Cardiac muscle cell (in vitro differentiated cells and primary cell): ENCODE results near the gene UBR1. TPM values are rescaled to one million over a fixed set of nuclear protein-coding genes. Genes with fewer than 3 reads are reported as not detected.

Experiments
- DNase-seq, 2 donors: peaks; one replicate each; pipeline versions ENCODE4 v3.0.0 to v3.0.0-alpha.2; 2010 to 2017; ENCODE audit warnings: low read depth in 1 of 2, low spot score in 1 of 2
- H3K27ac ChIP-seq: fragments of 200-600 bp; sonication (generic); 2 replicates; pipeline ENCODE4 v1.5.1; 2016
- H3K27me3 ChIP-seq: fragments of 200-600 bp; sonication (generic); 2 replicates; pipeline ENCODE4 v1.6.0; 2016; ENCODE audit warnings: control low read depth
- H3K36me3 ChIP-seq: fragments of 200-600 bp; sonication (generic); 2 replicates; pipeline ENCODE4 v1.5.1; 2016; ENCODE audit warnings: control low read depth
- H3K4me1 ChIP-seq: fragments of 200-600 bp; sonication (generic); 2 replicates; pipeline ENCODE4 v1.8.1; 2017; ENCODE audit warnings: low read depth, mild to moderate bottlenecking, mixed run types
- H3K4me3 ChIP-seq: fragments of 200-600 bp; sonication (generic); 2 replicates; pipeline ENCODE4 v1.5.1; 2016; ENCODE audit warnings: mild to moderate bottlenecking
- H3K9me3 ChIP-seq: fragments of 200-600 bp; sonication (generic); 2 replicates; pipeline ENCODE4 v1.5.1; 2017; ENCODE audit warnings: low read depth, mild to moderate bottlenecking, control low read depth
- CTCF ChIP-seq: IDR thresholded peaks from 2 replicates; pipeline ENCODE4 v1.5.1; 2012; ENCODE audit warnings: low read depth, mild to moderate bottlenecking, low read length
- polyA plus RNA-seq: library from polyadenylated mRNA; unstranded; fragments of >200 nt; fragmentation: Nextera tagmentation; extraction: Ambion mirVana; gene quantifications from 2 replicates; pipeline ENCODE4 v1.2.1, GENCODE V29; 2016
- total RNA-seq: library from RNA; depleted of rRNA; stranded (reverse); fragments of >200 nt; gene quantifications from 2 replicates; pipeline ENCODE4 v1.2.3, GENCODE V29; 2016

UBR1 gene
- total and polyA plus RNA-seq, 2 experiments from 2014 or later: 15.1 to 20.6 TPM

- DNase-seq: peak in 1 of 2 donors; percentile 77
- Histone ChIP-seq H3K4me1 (peaks cover 12% of the 10 kb centered on the region), H3K4me3 (no peak overlapping the region), H3K27ac (no peak overlapping the region), H3K36me3 (peaks cover 8% of the 10 kb centered on the region), H3K9me3 (no peaks in the 10 kb centered on the region), H3K27me3 (no peaks in the 10 kb centered on the region)
- TF ChIP-seq CTCF: no peak
These were observed 12.8 kb downstream of the UBR1 start for GRCh38 chr15:43093026-43093425.

DNA sequence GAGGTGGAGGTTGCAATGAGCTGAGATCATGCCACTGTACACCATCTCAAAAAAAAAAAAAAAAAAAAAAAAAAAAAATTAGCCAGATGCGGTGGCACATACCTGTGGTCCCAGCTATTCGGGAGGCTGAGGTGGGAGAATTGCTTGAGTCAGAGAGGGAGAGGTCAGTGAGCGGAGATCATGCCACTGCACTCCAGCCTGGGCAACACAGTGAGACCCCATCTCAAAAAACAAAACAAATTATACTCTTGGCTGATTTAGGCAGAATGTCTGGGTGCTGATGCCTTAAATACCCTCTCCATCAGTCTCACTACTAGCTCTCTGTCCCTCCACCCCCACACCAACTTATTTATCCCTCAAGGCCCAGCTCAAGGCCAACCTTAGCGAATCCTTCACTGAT, 14.0 kb downstream of the UBR1 start:
- no peak for DNase-seq

DNA sequence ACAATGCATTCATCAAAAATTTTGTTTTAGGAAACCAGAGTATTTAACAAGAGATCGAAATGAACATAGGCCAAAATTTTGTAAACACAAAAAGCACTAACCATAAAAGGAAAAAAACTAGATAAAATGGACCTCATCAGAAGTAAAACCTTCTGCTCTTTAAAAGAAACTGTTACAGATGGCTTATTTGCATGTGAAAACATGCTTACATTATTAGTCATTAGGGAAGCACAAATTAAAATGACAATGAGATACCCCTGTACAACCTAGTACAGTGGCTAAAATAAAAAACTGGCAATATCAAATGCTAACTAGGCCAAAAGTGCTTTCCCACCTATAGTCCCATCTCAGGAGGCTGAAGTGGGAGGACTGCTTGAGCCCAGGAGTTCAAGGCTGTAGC, 19.3 kb downstream of the UBR1 start:
- Histone ChIP-seq H3K9me3 (no peaks in the 10 kb centered on the region), H3K27ac (no peak overlapping the region), H3K4me1 (no peaks in the 10 kb centered on the region), H3K4me3 (no peak overlapping the region), H3K36me3 (peaks cover 29% of the 10 kb centered on the region), H3K27me3 (no peaks in the 10 kb centered on the region)
- DNase-seq: no peak
- no peak for TF ChIP-seq CTCF

More for the DNA sequence above, 14.0 kb downstream of the UBR1 start:
- no peaks in the 10 kb centered on the region for H3K27me3 ChIP-seq
- H3K9me3 ChIP-seq: no peaks in the 10 kb centered on the region
- peaks cover 12% of the 10 kb centered on the region for H3K4me1 ChIP-seq
- no peak for TF ChIP-seq CTCF
- H3K27ac ChIP-seq: no peak overlapping the region
- H3K4me3 ChIP-seq: no peak overlapping the region
- peaks cover 5% of the 10 kb centered on the region for H3K36me3 ChIP-seq

- Histone ChIP-seq H3K4me3 (no peak overlapping the region), H3K27me3 (no peaks in the 10 kb centered on the region), H3K9me3 (no peaks in the 10 kb centered on the region), H3K36me3 (peaks cover 28% of the 10 kb centered on the region), H3K27ac (no peak overlapping the region), H3K4me1 (no peaks in the 10 kb centered on the region)
- DNase-seq: peak in 1 of 2 donors; percentile 51
- TF ChIP-seq CTCF: no peak
These were observed 19.9 kb downstream of the UBR1 start for GRCh38 chr15:43085921-43086320.

DNA sequence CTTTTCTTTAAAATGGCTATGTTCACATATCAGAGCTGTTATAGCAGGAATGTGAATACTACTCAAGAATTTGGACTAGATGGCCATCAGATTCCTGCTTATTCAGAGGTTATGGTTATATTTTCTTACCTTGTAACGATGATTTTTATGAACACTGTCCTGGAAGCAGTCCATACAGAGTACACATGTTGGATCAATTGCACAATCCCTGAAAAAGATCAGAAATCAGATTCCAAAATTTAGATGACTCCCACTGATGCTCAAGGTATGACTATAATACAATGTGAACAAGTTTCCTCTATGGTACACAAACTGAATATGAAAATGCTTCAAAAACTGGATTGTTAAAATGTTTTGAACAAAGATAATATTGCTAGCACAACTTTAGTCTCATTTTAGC, 23.3 kb downstream of the UBR1 start:
- peaks cover 39% of the 10 kb centered on the region for H3K36me3 ChIP-seq
- no peak overlapping the region for H3K4me3 ChIP-seq
- no peak for DNase-seq
- no peaks in the 10 kb centered on the region for H3K27me3 ChIP-seq
- H3K9me3 ChIP-seq: no peaks in the 10 kb centered on the region
- no peak overlapping the region for H3K27ac ChIP-seq
- no peaks in the 10 kb centered on the region for H3K4me1 ChIP-seq
- TF ChIP-seq CTCF: no peak

DNA sequence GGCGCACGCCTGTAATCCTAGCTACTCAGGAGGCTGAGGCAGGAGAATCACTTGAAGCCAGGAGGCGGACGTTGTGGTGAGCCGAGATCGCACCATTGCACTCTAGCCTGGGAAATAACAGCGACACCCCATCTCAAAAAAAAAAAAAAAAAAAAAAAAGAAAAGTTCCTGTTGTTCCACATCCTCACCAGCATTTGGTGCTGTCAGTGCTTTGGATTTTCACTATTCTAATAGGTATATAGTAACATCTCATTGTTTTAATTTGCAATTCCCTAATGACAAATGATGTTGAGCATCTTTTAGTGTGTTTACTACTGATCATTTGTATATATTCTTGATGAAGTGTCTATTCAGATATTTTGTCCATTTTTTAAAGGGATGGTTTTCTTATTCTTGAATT, 24.6 kb downstream of the UBR1 start:
- peaks cover 39% of the 10 kb centered on the region for H3K36me3 ChIP-seq
- TF ChIP-seq CTCF: no peak
- DNase-seq: no peak

More for the DNA sequence above, 24.6 kb downstream of the UBR1 start:
- Histone ChIP-seq H3K9me3 (no peaks in the 10 kb centered on the region), H3K4me1 (no peaks in the 10 kb centered on the region), H3K27me3 (no peaks in the 10 kb centered on the region), H3K27ac (no peak overlapping the region), H3K4me3 (no peak overlapping the region)
